Esophagus squamous epithelium (tissue), 4 donors: Measurements from ENCODE around the gene TECPR2.

ENCODE experiments used
- CTCF ChIP-seq, 6 experiments: fragments of 450-650 bp in 4 of 6; fragments of 200-600 bp in 2 of 6; sonication (generic) in 2 of 6; IDR thresholded peaks; one replicate each; pipeline ENCODE4 v1.5.1; 2016 to 2019; ENCODE audit warnings: antibody characterized with exemption in 6 of 6, mild to moderate bottlenecking in 4 of 6, moderate library complexity in 4 of 6
- POLR2A ChIP-seq, 4 donors: fragments of 450-650 bp; IDR thresholded peaks; one replicate each; pipeline ENCODE4 v1.6.1; 2017; ENCODE audit warnings: antibody characterized with exemption in 4 of 4, mild to moderate bottlenecking in 4 of 4, moderate library complexity in 3 of 4

- no peak for TF ChIP-seq CTCF (IDR thresholded peaks at IDR 0.05)
- TF ChIP-seq POLR2A (IDR thresholded peaks at IDR 0.05), result no peak
These were observed 11.5 kb downstream of the TECPR2 start for GRCh38 chr14:102374264-102374663.
